ENCODE measurements around the gene TSPAN3.

- TF ChIP-seq POLR2AphosphoS5 (IDR thresholded peaks at IDR 0.05; ENCODE audit: low read depth, low read length) (no peak), POLR2A (IDR thresholded peaks at IDR 0.05; ENCODE audit: low read depth, low read length) (no peak)
Measured at GRCh38 chr15:77097921-77098320, 27.0 kb upstream of the TSPAN3 start.

Data from GM12892 (cell line).